Right lobe of liver (tissue), 6 donors: ENCODE data around the gene EPN3. TPM values are rescaled to one million over a fixed set of nuclear protein-coding genes. Genes with fewer than 3 reads are reported as not detected.

Experiments
- ATAC-seq, 4 donors: fragments of 200-7000 bp; cut with Tn5 transposase; one replicate each; pipeline ENCODE4 v1.9.1; 2020; ENCODE audit warnings: mild to moderate bottlenecking in 4 of 4, moderate library complexity in 4 of 4
- DNase-seq, 3 donors: peaks; one replicate each; pipeline ENCODE4 v3.0.0-alpha.2; 2020
- H3K27ac ChIP-seq, 3 donors: fragments of 200-600 bp; one replicate each; pipeline ENCODE4 v1.8.0; 2022
- H3K27me3 ChIP-seq, 2 donors: fragments of 200-600 bp; one replicate each; pipeline ENCODE4 v1.8.0; 2022
- H3K36me3 ChIP-seq, 4 donors: fragments of 200-600 bp; sonication (generic) in 1 of 4; one replicate each; pipeline versions ENCODE4 v1.5.1 to v1.8.0; 2017 to 2022; ENCODE audit warnings: control low read depth in 1 of 4
- H3K4me1 ChIP-seq, 4 donors: fragments of 200-600 bp; sonication (generic) in 1 of 4; one replicate each; pipeline versions ENCODE4 v1.5.1 to v1.8.0; 2017 to 2022; ENCODE audit warnings: control low read depth in 1 of 4
- H3K4me3 ChIP-seq, 3 donors: fragments of 200-600 bp; one replicate each; pipeline ENCODE4 v1.8.0; 2022
- H3K9me3 ChIP-seq, 4 donors: fragments of 200-600 bp; sonication (generic) in 1 of 4; one replicate each; pipeline versions ENCODE4 v1.5.1 to v1.8.0; 2017 to 2022; ENCODE audit warnings: control low read depth in 1 of 4
- POLR2A ChIP-seq: fragments of 450-650 bp; IDR thresholded peaks from one replicate; pipeline ENCODE4 v1.6.1; 2017; ENCODE audit warnings: antibody characterized with exemption, mild to moderate bottlenecking
- WGBS: methylation state at CpG from one replicate; pipeline ENCODE4 v1.1.6; 2018; ENCODE audit warnings: low coverage, low lambda C conversion rate; ENCODE audit not compliant: insufficient coverage; ENCODE audit errors: missing lambda C conversion rate; 5-methylcytosine and 5-hydroxymethylcytosine counted together
- intact Hi-C, 2 donors: fragments of 100-400 bp; cut with DNase I; formaldehyde crosslinking; loops; one replicate each; pipeline versions ENCODE4 v1.11.2 to v1.14.1; 2022
- total RNA-seq, 6 experiments: library from RNA; depleted of rRNA in 2 of 6; stranded (reverse); fragments of >200 nt in 2 of 6; fragmentation: NEBNext Ultra II Directional in 3 of 6; extraction: Animal tissue kit (Norgen Biotek cat#: 25700) in 3 of 6; gene quantifications; one replicate each; pipeline versions ENCODE4 v1.1.0 to v1.2.4, GENCODE V29; 2016 to 2023
- TF ChIP-seq, protein P1 (sequence below), 4 donors: fragments of 200-600 bp in 3 of 4; fragments of 450-650 bp in 1 of 4; IDR thresholded peaks; one replicate each; pipeline versions ENCODE4 v1.5.1 to v1.8.0; 2016 to 2022; ENCODE audit warnings: antibody characterized with exemption in 4 of 4, mild to moderate bottlenecking in 2 of 4
- donor health status: DM: no; HTN: yes; CAD: no.
- donor health status: DM: no; HTN: no; CAD: no.
- donor health status: DM: no; HTN: no; CAD: no.
- donor health status: DM: no; HTN: yes; CAD: no.
- donor health status: DM: no; HTN: yes; CAD: no.

Gene EPN3
- total RNA-seq, 6 experiments from 2014 or later = 0.06 to 0.27 TPM; not detected in 4

DNA sequence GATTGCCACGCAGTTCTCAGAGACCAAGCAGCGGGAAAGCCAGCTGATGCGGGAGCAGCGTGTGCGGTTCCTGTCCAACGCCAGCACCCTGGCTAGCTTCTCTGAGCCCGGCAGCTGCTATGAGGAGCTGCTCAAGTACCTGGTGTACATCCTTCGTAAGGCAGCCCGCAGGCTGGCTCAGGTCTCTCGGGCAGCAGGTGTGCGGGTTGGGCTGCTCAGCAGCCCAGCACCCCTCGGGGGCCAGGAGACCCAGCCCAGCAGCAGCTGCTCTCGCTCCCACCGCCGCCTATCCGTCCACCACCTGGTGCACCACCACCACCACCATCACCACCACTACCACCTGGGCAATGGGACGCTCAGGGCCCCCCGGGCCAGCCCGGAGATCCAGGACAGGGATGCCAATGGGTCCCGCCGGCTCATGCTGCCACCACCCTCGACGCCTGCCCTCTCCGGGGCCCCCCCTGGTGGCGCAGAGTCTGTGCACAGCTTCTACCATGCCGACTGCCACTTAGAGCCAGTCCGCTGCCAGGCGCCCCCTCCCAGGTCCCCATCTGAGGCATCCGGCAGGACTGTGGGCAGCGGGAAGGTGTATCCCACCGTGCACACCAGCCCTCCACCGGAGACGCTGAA, 43.2 kb downstream of the EPN3 start:
- no peaks in the 10 kb centered on the region for H3K36me3 ChIP-seq
- no peak overlapping the region for H3K27ac ChIP-seq
- H3K4me3 ChIP-seq = no peak overlapping the region
- no peaks in the 10 kb centered on the region for H3K27me3 ChIP-seq
- ATAC-seq (no peak), DNase-seq (no peak)
- WGBS = 43% methylated on average over 1 of the region's 33 CpGs
- H3K4me1 ChIP-seq = no peaks in the 10 kb centered on the region
- intact Hi-C loops = no loop called here
- no peaks in the 10 kb centered on the region for H3K9me3 ChIP-seq
- TF ChIP-seq POLR2A = no peak
- TF ChIP-seq, protein P1, sequence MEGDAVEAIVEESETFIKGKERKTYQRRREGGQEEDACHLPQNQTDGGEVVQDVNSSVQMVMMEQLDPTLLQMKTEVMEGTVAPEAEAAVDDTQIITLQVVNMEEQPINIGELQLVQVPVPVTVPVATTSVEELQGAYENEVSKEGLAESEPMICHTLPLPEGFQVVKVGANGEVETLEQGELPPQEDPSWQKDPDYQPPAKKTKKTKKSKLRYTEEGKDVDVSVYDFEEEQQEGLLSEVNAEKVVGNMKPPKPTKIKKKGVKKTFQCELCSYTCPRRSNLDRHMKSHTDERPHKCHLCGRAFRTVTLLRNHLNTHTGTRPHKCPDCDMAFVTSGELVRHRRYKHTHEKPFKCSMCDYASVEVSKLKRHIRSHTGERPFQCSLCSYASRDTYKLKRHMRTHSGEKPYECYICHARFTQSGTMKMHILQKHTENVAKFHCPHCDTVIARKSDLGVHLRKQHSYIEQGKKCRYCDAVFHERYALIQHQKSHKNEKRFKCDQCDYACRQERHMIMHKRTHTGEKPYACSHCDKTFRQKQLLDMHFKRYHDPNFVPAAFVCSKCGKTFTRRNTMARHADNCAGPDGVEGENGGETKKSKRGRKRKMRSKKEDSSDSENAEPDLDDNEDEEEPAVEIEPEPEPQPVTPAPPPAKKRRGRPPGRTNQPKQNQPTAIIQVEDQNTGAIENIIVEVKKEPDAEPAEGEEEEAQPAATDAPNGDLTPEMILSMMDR (IDR thresholded peaks at IDR 0.05) = no peak

DNA sequence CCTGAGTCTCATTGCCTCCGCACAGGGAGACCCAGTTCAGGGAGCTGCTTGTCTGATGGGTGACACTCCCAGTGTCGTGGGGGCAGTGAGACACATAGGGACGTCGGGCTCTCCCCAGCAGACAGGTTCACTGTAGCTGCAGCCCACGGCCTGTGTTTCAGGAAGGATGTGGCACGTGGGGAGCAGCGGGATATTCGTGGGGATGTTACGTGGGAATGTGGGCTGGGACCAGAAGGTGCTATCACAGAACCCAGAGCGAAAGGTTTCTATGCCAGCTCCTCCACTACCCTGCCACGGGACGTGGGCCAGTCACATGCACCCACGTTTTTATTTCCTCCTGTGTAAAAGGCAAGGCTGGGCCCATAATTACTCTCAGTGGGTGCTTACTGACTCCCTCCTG, 44.3 kb downstream of the EPN3 start:
- WGBS = 54% methylated on average over 8 of the region's 13 CpGs
- ATAC-seq (no peak), DNase-seq (no peak)
- TF ChIP-seq, protein P1 (IDR thresholded peaks at IDR 0.05) = no peak
- TF ChIP-seq POLR2A = no peak
- Histone ChIP-seq H3K27me3 (no peaks in the 10 kb centered on the region), H3K4me1 (no peaks in the 10 kb centered on the region), H3K36me3 (no peaks in the 10 kb centered on the region), H3K4me3 (no peak overlapping the region), H3K9me3 (no peaks in the 10 kb centered on the region), H3K27ac (no peak overlapping the region)
- intact Hi-C loops = no loop called here

DNA sequence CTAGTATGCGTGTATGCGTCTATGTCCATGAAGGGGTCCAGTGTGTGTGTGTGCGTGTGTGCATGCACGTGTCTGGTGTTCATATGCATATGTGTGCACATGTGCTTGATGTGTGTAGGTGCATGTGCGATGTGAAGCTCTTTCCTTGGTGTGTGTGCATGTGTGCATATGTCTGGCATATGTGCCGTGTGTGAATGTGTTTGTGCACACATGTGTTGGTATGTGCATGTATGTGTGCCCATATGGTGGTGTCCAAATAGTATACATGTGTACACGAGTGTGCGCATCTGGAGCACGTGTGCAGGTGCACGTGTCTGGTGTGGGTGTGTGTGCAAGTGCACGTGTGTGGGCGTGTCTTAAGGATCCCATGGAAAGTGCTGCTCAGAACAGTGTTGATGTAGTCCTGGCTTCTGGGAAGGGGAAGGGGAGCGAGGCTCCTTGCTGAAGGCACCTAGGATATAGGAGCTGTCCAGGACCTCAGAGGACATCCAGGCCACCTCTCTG, 45.0 kb downstream of the EPN3 start:
- Histone ChIP-seq H3K27me3 (no peaks in the 10 kb centered on the region), H3K4me3 (no peak overlapping the region), H3K9me3 (no peaks in the 10 kb centered on the region), H3K27ac (no peak overlapping the region), H3K4me1 (no peaks in the 10 kb centered on the region), H3K36me3 (no peaks in the 10 kb centered on the region)
- intact Hi-C loops = no loop called here
- ATAC-seq = no peak
- 91% methylated on average over 4 of the region's 13 CpGs for WGBS
- DNase-seq = no peak
- TF ChIP-seq POLR2A = no peak
- TF ChIP-seq, protein P1 (IDR thresholded peaks at IDR 0.05) = no peak

DNA sequence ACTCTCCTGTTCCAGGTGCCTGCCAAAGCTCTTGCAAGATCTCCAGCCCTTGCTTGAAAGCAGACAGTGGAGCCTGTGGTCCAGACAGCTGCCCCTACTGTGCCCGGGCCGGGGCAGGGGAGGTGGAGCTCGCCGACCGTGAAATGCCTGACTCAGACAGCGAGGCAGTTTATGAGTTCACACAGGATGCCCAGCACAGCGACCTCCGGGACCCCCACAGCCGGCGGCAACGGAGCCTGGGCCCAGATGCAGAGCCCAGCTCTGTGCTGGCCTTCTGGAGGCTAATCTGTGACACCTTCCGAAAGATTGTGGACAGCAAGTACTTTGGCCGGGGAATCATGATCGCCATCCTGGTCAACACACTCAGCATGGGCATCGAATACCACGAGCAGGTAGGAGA, 45.6 kb downstream of the EPN3 start:
- H3K27ac ChIP-seq = no peak overlapping the region
- DNase-seq (no peak), ATAC-seq (no peak)
- TF ChIP-seq POLR2A = no peak
- TF ChIP-seq, protein P1 (IDR thresholded peaks at IDR 0.05) = no peak
- no peaks in the 10 kb centered on the region for H3K36me3 ChIP-seq
- H3K4me3 ChIP-seq = no peak overlapping the region
- 90% methylated on average over 5 of the region's 16 CpGs for WGBS
- no peaks in the 10 kb centered on the region for H3K4me1 ChIP-seq
- H3K9me3 ChIP-seq = no peaks in the 10 kb centered on the region
- no peaks in the 10 kb centered on the region for H3K27me3 ChIP-seq
- intact Hi-C loops = no loop called here
